ENCODE measurements around the gene SYNGR4.

GRCh38 chr19:48396016-48396823, 32.1 kb downstream of the SYNGR4 start:
- no peak for TF ChIP-seq POLR2A (IDR thresholded peaks at IDR 0.05; ENCODE audit: low read depth, low read length)
- TF ChIP-seq POLR2AphosphoS5 (IDR thresholded peaks at IDR 0.05; ENCODE audit: low read depth, low read length) = no peak

All from GM12892 (cell line).